Ovary (tissue), 9 donors: ENCODE measurements around the gene PRDX3. TPM values are rescaled to one million over a fixed set of nuclear protein-coding genes. Genes with fewer than 3 reads are reported as not detected.

ENCODE experiments used
- DNase-seq, 5 donors: peaks; one replicate each; pipeline ENCODE4 v3.0.0-alpha.2; 2019 to 2020
- H3K27ac ChIP-seq, 2 donors: fragments of 200-600 bp; one replicate each; pipeline versions ENCODE4 v1.5.1 to v1.8.0; 2019 to 2022
- H3K27me3 ChIP-seq: fragments of 200-600 bp; one replicate; pipeline ENCODE4 v1.8.0; 2022
- H3K36me3 ChIP-seq: fragments of 200-600 bp; sonication (generic); one replicate; pipeline ENCODE4 v1.5.1; 2019
- H3K4me1 ChIP-seq: one replicate; pipeline ENCODE4 v1.8.1; 2013; ENCODE audit warnings: mild to moderate bottlenecking, moderate library complexity; ENCODE audit not compliant: insufficient read depth
- H3K4me3 ChIP-seq: fragments of 200-600 bp; sonication (generic); one replicate; pipeline ENCODE4 v1.5.1; 2017
- H3K9me3 ChIP-seq, 2 donors: fragments of 200-600 bp in 1 of 2; sonication (generic) in 1 of 2; one replicate each; pipeline versions ENCODE4 v1.5.1 to v1.8.1; 2013 to 2019; ENCODE audit warnings: mild to moderate bottlenecking in 1 of 2, moderate library complexity in 1 of 2
- EP300 ChIP-seq: sonication (generic); formaldehyde crosslinking; IDR thresholded peaks from one replicate; pipeline ENCODE4 v1.6.1; 2017; ENCODE audit warnings: antibody characterized with exemption
- POLR2A ChIP-seq: fragments of 450-650 bp; IDR thresholded peaks from one replicate; pipeline ENCODE4 v1.6.1; 2017; ENCODE audit warnings: antibody characterized with exemption, mild to moderate bottlenecking, moderate library complexity
- whole genome bisulfite sequencing, 3 donors: extraction: QIAGEN DNeasy Blood & Tissue Kit in 1 of 3; methylation state at CpG; one replicate each; pipeline versions ENCODE4 v1.1.5 to v1.1.7; 2013 to 2017; 5-methylcytosine and 5-hydroxymethylcytosine counted together
- intact Hi-C, 4 donors: fragments of 100-400 bp; cut with DNase I; formaldehyde crosslinking; loops; one replicate each; pipeline versions ENCODE4 v1.11.0 to v1.15.1; 2022 to 2023
- polyA plus RNA-seq, 2 donors: library from polyadenylated mRNA; stranded (reverse); fragments of 200-250 nt in 1 of 2; fragments of 350-450 nt in 1 of 2; fragmentation: Illumina TruSeq in 1 of 2; extraction: RNeasy Lipid Tissue Mini Kit (QIAGEN cat#74804) in 1 of 2; gene quantifications; one replicate each; pipeline ENCODE4 v1.2.3, GENCODE V29; 2013 to 2014
- total RNA-seq, 7 donors: library from RNA; depleted of rRNA in 2 of 7; stranded (reverse); fragments of >200 nt in 2 of 7; fragmentation: NEBNext Ultra II Directional in 3 of 7; extraction: Animal tissue kit (Norgen Biotek cat#: 25700) in 3 of 7; gene quantifications; one replicate each; pipeline versions ENCODE4 v1.1.0 to v1.2.4, GENCODE V29; 2016 to 2023
- TF ChIP-seq, protein P1 (sequence below), 3 donors: fragments of 450-650 bp in 2 of 3; fragments of 200-600 bp in 1 of 3; IDR thresholded peaks; one replicate each; pipeline versions ENCODE4 v1.5.1 to v1.8.0; 2016 to 2022; ENCODE audit warnings: antibody characterized with exemption in 3 of 3, mild to moderate bottlenecking in 1 of 3
- donor health status: DM: no; HTN: no; CAD: no; lungs with moderate emphysema.
- donor health status: DM: no; HTN: no; CAD: no.
- donor health status: Bipolar disorder and iron deficiency.
- donor health status: DM: yes; HTN: yes; CAD: no.
- donor health status: DM: no; HTN: no; CAD: no.
- donor health status: DM: yes; HTN: yes; CAD: no.

PRDX3 gene
- total and polyA plus RNA-seq, 9 donors = 65.7 to 159 (median 81.8) TPM

DNA sequence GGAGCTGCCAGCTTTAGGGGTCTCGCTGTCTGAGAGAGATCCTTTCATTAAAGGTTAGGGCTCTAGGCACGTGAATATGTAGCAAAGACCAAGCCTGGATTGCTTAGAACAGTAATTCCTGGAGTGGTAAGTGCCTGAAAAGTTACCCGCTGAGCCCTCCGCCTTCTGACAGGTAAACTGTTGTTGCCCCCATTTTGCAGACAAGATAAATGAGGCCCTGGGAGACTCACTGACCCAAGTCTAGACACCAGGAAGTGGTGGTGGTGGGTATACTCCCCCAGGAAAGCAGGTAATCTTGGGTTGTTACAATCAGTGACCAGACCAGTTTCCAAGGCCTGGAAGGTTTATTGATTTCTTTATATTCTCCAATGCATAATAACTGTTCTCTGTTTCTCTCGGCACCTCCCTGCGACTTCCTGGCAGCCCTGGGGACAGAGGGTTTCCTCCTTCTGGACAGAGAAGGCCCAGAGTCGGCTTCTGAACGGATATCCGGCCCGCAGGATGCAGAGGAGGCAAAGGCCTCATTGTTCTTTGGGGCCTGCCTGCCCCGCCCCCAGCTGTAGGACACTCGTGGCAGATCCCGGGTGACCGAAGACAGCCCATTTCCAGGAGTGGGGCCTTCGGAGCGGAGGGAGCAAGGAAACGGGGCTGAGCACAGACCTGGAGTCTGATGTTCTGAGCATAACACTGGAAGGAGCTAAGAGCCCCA lies 27.4 kb upstream of the PRDX3 start:
- Histone ChIP-seq H3K4me1 (peaks cover 3% of the 10 kb centered on the region), H3K9me3 (no peaks in the 10 kb centered on the region), H3K4me3 (peak overlapping the region; percentile 96), H3K27ac (peak overlapping the region; percentile 81 to 98), H3K27me3 (no peaks in the 10 kb centered on the region), H3K36me3 (no peaks in the 10 kb centered on the region)
- peak in 2 of 5 donors; percentile 67 to 69 for DNase-seq
- WGBS, 3 donors = 40 to 44% (median 43%) methylated on average over 17 of the region's 17 CpGs
- TF ChIP-seq EP300 (no peak), POLR2A (no peak)
- TF ChIP-seq, protein P1, sequence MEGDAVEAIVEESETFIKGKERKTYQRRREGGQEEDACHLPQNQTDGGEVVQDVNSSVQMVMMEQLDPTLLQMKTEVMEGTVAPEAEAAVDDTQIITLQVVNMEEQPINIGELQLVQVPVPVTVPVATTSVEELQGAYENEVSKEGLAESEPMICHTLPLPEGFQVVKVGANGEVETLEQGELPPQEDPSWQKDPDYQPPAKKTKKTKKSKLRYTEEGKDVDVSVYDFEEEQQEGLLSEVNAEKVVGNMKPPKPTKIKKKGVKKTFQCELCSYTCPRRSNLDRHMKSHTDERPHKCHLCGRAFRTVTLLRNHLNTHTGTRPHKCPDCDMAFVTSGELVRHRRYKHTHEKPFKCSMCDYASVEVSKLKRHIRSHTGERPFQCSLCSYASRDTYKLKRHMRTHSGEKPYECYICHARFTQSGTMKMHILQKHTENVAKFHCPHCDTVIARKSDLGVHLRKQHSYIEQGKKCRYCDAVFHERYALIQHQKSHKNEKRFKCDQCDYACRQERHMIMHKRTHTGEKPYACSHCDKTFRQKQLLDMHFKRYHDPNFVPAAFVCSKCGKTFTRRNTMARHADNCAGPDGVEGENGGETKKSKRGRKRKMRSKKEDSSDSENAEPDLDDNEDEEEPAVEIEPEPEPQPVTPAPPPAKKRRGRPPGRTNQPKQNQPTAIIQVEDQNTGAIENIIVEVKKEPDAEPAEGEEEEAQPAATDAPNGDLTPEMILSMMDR (IDR thresholded peaks at IDR 0.05) = no peak
- intact Hi-C loops = loop anchor here (2.0 to 10.0 kb wide), 7 partner anchors 46 to 241 kb away; no protein-coding TSS in a partner anchor

DNA sequence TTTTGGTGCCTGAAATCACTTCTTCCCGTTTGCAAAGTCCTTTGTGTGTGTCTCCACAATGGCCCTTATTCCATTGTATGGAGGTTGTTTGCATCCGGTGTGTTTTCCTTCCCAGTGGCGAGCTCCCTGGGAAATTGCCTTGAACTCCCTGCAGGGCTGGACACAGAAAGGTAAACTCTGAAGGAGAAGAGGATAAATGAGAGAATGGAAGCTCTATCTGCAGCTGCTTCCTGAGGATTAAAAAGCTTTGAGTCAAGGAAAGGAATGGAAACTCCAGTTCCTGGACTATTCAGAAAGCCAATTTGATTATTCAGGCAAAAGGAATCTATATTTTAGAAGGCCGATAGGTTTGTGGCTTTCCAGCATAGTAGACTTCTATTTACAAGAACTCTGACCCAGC lies 24.4 kb upstream of the PRDX3 start:
- intact Hi-C loops = loop anchor here (10.0 kb wide), 2 partner anchors 162 to 212 kb away; no protein-coding TSS in a partner anchor

DNA sequence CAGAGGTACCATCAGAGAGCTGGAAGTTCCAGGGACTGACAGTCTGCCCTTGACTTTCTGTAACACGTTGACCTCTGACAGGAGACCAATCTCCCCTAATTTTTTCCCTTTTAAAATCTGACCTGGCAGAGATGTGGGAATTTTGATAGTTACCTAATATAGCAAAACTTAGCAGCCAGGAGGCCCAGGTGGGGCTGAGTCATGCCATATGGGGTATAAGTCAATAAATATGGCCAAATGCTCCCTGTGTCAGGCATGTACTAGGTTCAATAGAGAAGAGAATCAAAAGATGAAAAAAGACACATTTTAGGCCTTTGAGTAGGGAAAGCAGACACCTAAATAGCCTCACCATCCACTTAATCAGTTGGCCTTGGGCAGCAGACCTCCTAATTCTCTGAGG lies 22.6 kb upstream of the PRDX3 start:
- Histone ChIP-seq H3K36me3 (no peaks in the 10 kb centered on the region), H3K27ac (no peak overlapping the region), H3K4me3 (no peak overlapping the region), H3K27me3 (no peaks in the 10 kb centered on the region), H3K9me3 (no peaks in the 10 kb centered on the region), H3K4me1 (peaks cover 1% of the 10 kb centered on the region)
- no peak for DNase-seq
- TF ChIP-seq, protein P1 (IDR thresholded peaks at IDR 0.05) = no peak
- no peak for TF ChIP-seq EP300
- TF ChIP-seq POLR2A = no peak
- intact Hi-C loops = loop anchor here (10.0 kb wide), 2 partner anchors 164 to 214 kb away; no protein-coding TSS in a partner anchor
- 78 to 90% (median 83%) methylated on average over 1 of the region's 1 CpG for WGBS, 3 donors

More for the DNA sequence above, 24.4 kb upstream of the PRDX3 start:
- Histone ChIP-seq H3K36me3 (no peaks in the 10 kb centered on the region), H3K4me3 (no peak overlapping the region), H3K9me3 (no peaks in the 10 kb centered on the region), H3K27me3 (no peaks in the 10 kb centered on the region), H3K27ac (no peak overlapping the region), H3K4me1 (peaks cover 3% of the 10 kb centered on the region)
- WGBS, 3 donors = 17 to 29% (median 18%) methylated on average over 4 of the region's 4 CpGs
- no peak for TF ChIP-seq POLR2A
- TF ChIP-seq EP300 = no peak
- TF ChIP-seq, protein P1 (IDR thresholded peaks at IDR 0.05) = no peak
- no peak for DNase-seq

DNA sequence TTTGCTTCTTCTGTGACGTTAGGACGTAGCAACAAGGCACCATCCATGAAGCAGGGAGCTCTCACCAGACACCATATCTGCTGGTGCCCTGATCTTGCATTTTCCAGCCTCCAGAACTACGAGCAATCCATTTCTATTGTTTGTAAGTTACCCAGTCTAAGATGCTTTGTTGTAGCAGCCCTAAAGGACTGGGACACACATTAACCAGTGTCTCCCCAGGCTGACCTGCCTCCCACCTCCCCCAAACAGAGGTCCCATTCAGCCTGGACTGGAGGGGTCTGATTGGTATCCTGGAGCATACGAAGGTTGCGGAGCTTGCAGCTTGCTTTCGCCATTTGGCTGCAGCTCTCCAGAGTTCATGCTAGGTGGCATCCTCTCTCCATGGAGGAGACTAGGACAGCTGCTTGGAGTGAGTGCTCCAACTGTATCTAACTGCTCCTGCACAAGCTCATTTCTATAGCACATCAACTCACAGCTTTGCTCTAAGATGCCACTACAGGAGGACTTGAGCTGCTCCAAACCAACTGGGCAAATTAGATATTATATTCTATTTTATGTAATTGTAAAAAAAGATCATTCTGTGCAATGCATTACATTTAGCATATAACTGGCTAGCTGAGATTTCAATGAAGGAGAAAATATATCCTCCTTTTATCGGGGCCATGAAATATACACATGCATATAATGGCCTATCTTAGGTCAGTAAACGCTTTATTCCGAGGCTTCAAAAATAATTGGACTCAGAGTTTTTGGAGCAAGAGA lies 20.8 kb upstream of the PRDX3 start:
- Histone ChIP-seq H3K36me3 (no peaks in the 10 kb centered on the region), H3K27me3 (no peaks in the 10 kb centered on the region), H3K27ac (no peak overlapping the region), H3K4me1 (no peaks in the 10 kb centered on the region), H3K9me3 (no peaks in the 10 kb centered on the region), H3K4me3 (no peak overlapping the region)
- WGBS, 3 donors = 31 to 42% (median 41%) methylated on average over 9 of the region's 9 CpGs
- TF ChIP-seq EP300 = no peak
- TF ChIP-seq, protein P1 (IDR thresholded peaks at IDR 0.05) = peak; percentile 47 to 83 (median 78)
- no peak for TF ChIP-seq POLR2A
- intact Hi-C loops = no loop called here
- DNase-seq = peak; percentile 63 to 76 (median 66)
